Measurements from ENCODE around the gene G3BP1.
A peak's percentile ranks its signal among the peaks of the same experiment; 100 is the strongest.
"Not testable (repeated sequence)": the region's sequence is repeated elsewhere in the genome, so short reads cannot be mapped to it uniquely, and the experiment has no call there.

The G3BP1 gene

DNA sequence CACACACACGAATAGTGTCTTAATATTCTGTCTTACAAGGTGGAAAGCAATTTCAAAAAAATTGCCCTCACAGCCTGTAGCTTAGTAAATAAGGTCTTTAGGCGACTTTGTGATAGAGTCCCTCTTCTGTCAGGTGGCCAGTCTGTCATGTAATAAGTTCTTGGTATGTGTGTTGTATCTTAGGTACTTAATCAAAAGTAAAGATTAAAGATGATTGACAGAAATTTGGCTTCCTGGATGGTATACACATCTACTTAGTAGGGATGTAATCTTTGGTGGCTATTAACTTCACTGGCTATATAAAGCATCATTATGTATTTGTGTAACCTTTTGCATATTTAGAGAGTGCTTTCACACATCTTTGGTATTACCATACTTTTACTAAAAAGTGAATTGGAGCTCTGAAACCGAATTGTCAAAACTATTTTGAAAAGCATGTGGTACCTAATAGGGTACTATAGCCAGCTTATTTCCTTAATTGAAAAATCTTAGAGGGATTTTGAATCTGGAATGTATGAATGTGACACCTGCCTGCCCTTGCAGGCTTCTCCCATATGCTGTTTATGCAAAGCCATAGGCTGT, 3.4 kb downstream of the G3BP1 start:
- DNase-seq, result no peak
- TF ChIP-seq, protein P1, sequence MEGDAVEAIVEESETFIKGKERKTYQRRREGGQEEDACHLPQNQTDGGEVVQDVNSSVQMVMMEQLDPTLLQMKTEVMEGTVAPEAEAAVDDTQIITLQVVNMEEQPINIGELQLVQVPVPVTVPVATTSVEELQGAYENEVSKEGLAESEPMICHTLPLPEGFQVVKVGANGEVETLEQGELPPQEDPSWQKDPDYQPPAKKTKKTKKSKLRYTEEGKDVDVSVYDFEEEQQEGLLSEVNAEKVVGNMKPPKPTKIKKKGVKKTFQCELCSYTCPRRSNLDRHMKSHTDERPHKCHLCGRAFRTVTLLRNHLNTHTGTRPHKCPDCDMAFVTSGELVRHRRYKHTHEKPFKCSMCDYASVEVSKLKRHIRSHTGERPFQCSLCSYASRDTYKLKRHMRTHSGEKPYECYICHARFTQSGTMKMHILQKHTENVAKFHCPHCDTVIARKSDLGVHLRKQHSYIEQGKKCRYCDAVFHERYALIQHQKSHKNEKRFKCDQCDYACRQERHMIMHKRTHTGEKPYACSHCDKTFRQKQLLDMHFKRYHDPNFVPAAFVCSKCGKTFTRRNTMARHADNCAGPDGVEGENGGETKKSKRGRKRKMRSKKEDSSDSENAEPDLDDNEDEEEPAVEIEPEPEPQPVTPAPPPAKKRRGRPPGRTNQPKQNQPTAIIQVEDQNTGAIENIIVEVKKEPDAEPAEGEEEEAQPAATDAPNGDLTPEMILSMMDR (IDR thresholded peaks at IDR 0.05), result no peak
- Mint-ChIP-seq H3K4me1 (peaks cover 64% of the 10 kb centered on the region), H3K4me3 (peak overlapping the region; percentile 88), H3K27me3 (ENCODE audit: low read depth, poor library complexity) (no peaks in the 10 kb centered on the region), H3K36me3 (ENCODE audit: low read depth) (peaks cover 49% of the 10 kb centered on the region), H3K27ac (no peak overlapping the region), H3K9me3 (peaks cover 35% of the 10 kb centered on the region)

DNA sequence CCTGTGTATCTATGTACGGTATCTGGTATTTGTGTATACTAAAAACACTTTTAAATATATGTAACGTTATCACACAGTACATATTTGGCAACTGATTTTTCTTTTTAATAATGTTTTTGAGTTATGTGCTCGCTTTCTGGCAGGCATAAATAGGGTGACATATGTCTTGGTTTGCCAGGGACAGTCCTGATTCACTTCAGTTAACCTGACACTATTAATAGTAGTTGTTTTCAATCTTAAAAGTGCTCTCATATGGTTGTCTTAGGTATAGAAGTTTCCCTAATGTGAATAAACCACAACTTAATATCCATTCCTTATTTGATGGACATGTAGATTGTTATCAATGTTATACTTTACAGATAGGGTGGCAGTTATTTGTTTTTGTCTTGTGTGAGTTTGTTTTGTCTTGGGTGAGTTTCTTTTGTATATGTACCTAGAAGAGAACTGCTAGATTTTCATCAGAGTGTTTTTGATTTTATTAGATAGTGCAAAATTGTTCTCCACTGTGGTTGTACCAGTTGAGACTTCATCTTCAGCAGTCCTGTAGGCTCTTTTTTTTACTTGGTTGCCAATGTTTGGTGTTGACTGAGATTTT, 7.9 kb downstream of the G3BP1 start:
- H3K9me3 Mint-ChIP-seq, result peaks cover 35% of the 10 kb centered on the region
- H3K27me3 Mint-ChIP-seq (ENCODE audit: low read depth, poor library complexity), result no peaks in the 10 kb centered on the region
- TF ChIP-seq, protein P1 (IDR thresholded peaks at IDR 0.05), result no peak
- DNase-seq, result no peak
- peaks cover 71% of the 10 kb centered on the region for H3K36me3 Mint-ChIP-seq (ENCODE audit: low read depth)
- H3K4me1 Mint-ChIP-seq, result peaks cover 42% of the 10 kb centered on the region
- no peak overlapping the region for H3K4me3 Mint-ChIP-seq
- H3K27ac Mint-ChIP-seq, result no peak overlapping the region

DNA sequence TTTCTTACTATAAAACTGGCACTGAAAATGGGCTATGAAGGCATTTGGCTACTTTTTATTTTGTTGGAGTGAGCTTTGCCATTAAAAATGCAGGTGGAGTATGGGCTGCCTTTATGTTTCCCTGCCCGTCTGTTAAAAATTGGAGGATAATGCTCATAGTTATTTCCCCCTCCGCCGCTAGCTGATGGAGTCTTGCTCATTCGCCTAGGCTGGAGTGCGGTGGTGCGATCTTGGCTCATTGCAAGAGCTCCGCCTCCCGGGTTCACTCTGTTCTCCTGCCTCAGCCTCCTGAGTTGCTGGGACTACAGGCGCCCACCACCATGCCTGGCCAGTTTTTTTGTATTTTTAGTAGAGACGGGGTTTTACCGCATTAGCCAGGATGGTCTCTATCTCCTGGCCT, 8.6 kb downstream of the G3BP1 start:
- peaks cover 74% of the 10 kb centered on the region for H3K36me3 Mint-ChIP-seq (ENCODE audit: low read depth)
- no peak overlapping the region for H3K4me3 Mint-ChIP-seq
- TF ChIP-seq, protein P1 (IDR thresholded peaks at IDR 0.05), result no peak
- no peaks in the 10 kb centered on the region for H3K27me3 Mint-ChIP-seq (ENCODE audit: low read depth, poor library complexity)
- no peak for DNase-seq
- H3K27ac Mint-ChIP-seq, result no peak overlapping the region
- peaks cover 34% of the 10 kb centered on the region for H3K9me3 Mint-ChIP-seq
- peaks cover 40% of the 10 kb centered on the region for H3K4me1 Mint-ChIP-seq

DNA sequence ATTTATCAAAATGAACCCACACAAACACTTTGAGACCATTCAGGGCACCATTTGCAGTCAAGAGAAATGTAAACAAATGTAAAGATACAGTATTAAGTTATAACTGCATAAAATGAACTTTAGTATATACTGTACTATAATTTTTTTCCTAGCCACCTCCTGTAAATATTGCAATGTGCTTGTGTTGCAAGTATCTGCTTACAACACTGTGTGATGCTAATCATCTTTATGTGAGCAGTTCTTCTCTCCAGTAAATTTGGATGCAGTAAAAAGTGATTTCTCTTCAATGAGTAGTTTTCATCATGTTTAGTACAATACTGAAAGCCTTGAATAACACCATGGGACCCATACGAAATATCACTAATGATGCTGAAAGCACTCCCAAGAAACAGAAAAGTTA, 9.4 kb downstream of the G3BP1 start:
- no peak overlapping the region for H3K27ac Mint-ChIP-seq
- no peak for DNase-seq
- peaks cover 73% of the 10 kb centered on the region for H3K36me3 Mint-ChIP-seq (ENCODE audit: low read depth)
- TF ChIP-seq, protein P1 (IDR thresholded peaks at IDR 0.05), result no peak
- H3K27me3 Mint-ChIP-seq (ENCODE audit: low read depth, poor library complexity), result no peaks in the 10 kb centered on the region
- H3K9me3 Mint-ChIP-seq, result peaks cover 26% of the 10 kb centered on the region
- peaks cover 31% of the 10 kb centered on the region for H3K4me1 Mint-ChIP-seq
- no peak overlapping the region for H3K4me3 Mint-ChIP-seq

DNA sequence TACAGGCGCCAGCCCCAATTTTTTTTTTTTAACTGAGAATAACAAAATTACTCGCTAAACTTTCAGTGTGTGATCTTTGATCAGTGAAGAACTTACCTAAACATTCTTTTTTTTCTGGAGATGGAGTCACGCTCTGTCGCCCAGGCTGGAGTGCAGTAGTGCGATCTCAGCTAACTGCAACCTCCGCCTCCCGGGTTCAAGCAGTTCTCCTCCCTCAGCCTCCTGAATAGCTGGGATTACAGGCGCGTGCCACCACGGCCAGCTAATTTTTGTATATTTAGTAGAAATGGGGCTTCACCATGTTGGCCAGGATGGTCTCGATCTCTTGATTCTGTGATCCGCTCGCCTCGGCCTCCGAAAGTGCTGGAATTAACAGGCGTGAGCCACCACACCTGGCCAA, 11.9 kb downstream of the G3BP1 start:
- H3K4me3 Mint-ChIP-seq; H3K27me3 Mint-ChIP-seq (ENCODE audit: low read depth, poor library complexity); DNase-seq; H3K27ac Mint-ChIP-seq; H3K9me3 Mint-ChIP-seq: not testable (repeated sequence)
- Mint-ChIP-seq H3K4me1 (peaks cover 16% of the 10 kb centered on the region), H3K36me3 (ENCODE audit: low read depth) (peaks cover 70% of the 10 kb centered on the region)

DNA sequence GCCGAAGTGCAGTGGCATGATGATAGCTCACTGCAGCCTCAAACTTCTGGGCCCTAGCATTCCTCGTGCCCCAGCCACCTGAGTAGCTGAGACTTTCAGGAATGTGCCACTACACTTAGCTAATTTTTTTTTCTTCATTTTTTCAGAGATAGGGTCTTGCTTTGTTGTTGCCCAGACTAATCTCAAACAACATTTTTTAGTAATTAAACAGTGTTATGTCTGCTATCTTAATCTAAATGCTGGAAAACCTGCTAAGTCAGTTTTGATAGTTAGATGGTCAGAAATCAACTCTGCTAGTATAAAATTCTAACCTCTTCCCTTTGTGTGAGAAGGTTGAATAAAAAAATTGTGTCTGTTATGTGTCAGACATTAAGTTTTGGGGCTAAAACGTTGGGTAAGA, 12.4 kb downstream of the G3BP1 start:
- H3K4me1 Mint-ChIP-seq, result peaks cover 13% of the 10 kb centered on the region
- no peaks in the 10 kb centered on the region for H3K27me3 Mint-ChIP-seq (ENCODE audit: low read depth, poor library complexity)
- TF ChIP-seq, protein P1 (IDR thresholded peaks at IDR 0.05), result no peak
- H3K4me3 Mint-ChIP-seq, result no peak overlapping the region
- no peak overlapping the region for H3K27ac Mint-ChIP-seq
- peaks cover 3% of the 10 kb centered on the region for H3K9me3 Mint-ChIP-seq
- peaks cover 70% of the 10 kb centered on the region for H3K36me3 Mint-ChIP-seq (ENCODE audit: low read depth)
- no peak for DNase-seq

Data from nephron progenitor cell (in vitro differentiated cells).